Activated CD4-positive, CD25-positive, alpha-beta regulatory T cell treated with anti-CD3 and anti-CD28 coated beads, Interleukin-2, amount 50 U/mL, for 16 hours (primary cell): ENCODE data around the gene ZNF362.

Source experiments
- DNase-seq: peaks from one replicate; pipeline ENCODE4 v3.0.0-alpha.2; 2020; ENCODE audit warnings: low read depth, low spot score

The ZNF362 gene

DNA sequence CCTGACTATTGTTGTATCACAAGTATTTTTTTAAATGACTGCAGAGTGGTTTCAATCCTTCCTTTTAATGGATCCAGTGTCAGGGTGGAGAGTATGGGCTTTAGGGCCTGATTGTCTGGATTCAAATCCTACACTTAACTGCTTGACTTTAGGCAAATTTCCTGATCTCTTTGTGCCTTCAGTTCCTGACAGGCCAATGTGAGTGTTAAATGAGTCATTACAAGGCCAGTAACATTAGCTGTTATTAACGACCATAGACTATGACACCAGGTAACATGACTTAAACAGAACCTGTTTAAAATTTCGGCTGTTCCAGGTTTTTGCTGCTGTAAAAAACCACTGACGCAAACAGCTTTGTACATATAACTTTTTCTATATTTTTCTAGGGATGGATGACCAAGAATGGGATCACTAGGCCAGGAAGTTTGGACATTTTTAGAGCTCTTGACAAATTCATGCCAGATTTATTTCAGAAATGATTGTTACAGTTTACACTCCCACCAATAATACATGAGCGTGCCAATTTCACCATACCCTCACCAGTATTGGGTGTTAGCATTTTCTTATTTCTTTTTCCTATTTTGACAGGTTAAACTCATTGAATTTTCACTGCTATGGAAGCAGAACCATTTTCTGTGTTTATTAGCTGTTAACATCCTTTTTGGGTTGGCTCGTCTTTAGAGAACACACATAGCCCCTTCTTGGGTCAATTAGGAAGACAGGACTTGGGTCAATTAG is 11.3 kb downstream of the ZNF362 start:
- DNase-seq: no peak

DNA sequence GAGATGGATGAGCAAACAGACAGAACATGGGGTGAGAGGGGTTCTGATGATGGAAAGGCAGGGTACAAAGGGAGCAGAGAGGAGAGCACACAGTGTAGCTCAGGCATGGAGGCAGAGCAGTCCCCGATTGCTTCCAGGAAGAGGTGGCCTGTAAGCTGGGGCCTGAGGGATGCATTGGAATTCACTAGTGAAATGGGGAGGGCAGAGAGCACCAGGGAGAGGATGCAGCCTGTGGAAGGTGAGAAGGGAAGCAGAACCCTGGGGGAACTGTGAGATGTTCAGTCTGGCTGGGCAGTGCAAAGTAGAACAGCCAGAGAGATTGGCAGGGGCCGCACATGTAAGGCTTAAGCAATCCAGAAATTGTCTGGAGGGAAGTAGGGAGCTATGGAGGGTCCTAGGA is 12.2 kb downstream of the ZNF362 start:
- DNase-seq: no peak

- no peak for DNase-seq
Measured at GRCh38 chr1:33268927-33269610, 12.8 kb downstream of the ZNF362 start.

DNA sequence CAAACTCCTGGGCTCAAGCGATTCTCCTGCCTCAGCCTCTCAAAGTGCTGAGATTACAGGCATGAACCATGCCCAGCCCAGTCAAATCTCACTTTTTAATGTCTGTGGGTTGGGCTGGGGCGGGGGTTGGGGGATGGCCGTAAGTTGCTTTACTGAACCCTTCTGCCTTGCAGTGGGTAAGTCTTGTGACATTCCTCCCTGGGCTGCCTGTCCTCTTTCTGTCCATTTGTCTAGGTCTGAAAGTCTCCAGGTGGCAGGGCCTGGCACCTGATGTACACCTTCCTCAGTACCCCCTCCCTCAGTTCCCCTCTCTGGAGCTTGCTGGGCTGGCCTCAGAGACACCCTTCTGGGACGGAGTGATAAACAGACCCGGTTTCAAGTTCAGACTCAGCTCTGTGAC is 13.3 kb downstream of the ZNF362 start:
- no peak for DNase-seq

- DNase-seq: no peak
Measured at GRCh38 chr1:33270379-33270778, 14.1 kb downstream of the ZNF362 start.

GRCh38 chr1:33270808-33271465 is 14.6 kb downstream of the ZNF362 start:
- DNase-seq: no peak

GRCh38 chr1:33271666-33272505 is 15.6 kb downstream of the ZNF362 start:
- DNase-seq: no peak

- no peak for DNase-seq
Measured at GRCh38 chr1:33272509-33272908, 16.2 kb downstream of the ZNF362 start.

GRCh38 chr1:33272930-33273329 is 16.6 kb downstream of the ZNF362 start:
- no peak for DNase-seq

- DNase-seq: no peak
Measured at GRCh38 chr1:33273406-33273805, 17.1 kb downstream of the ZNF362 start.

DNA sequence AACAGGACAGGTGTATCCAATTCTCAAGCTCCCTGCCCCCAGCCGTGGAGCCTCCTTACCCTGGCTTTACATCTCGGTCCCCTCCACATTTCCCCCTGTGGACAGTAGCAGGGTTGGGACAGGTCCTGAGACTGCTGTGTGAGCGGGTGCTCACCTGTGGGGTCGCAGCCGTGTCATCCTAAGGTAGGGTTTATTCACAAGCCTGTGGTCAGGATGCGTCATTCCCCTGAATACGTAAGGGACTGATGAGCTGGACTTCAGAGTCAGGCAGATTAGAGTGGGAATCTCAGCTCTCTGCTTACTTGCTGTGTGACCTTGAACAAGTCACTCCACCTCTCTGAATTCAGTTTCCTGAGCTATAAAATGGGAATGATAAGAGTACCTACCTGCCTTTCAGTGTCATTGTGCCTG is 17.7 kb downstream of the ZNF362 start:
- no peak for DNase-seq

- DNase-seq: no peak
Measured at GRCh38 chr1:33274446-33274845, 18.2 kb downstream of the ZNF362 start.

DNA sequence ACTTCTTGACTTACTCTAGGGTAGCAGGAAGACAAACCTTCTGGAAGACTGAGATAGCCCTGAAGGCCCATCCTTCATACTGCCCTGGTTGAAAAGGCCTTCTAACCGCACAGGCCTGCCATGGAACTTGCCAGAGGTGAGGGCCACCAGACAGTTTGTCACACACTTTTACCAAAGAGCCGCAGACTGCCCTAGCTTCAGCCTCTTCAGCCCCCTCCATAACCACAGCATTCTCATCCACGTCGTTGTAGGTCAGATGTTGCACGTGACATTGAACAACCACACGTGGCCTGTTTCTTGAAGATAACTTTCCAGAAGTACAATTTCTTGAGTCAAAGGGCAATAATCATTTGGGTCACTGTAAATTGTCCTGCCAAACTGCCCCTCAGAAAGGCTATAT is 18.9 kb downstream of the ZNF362 start:
- DNase-seq: no peak

DNA sequence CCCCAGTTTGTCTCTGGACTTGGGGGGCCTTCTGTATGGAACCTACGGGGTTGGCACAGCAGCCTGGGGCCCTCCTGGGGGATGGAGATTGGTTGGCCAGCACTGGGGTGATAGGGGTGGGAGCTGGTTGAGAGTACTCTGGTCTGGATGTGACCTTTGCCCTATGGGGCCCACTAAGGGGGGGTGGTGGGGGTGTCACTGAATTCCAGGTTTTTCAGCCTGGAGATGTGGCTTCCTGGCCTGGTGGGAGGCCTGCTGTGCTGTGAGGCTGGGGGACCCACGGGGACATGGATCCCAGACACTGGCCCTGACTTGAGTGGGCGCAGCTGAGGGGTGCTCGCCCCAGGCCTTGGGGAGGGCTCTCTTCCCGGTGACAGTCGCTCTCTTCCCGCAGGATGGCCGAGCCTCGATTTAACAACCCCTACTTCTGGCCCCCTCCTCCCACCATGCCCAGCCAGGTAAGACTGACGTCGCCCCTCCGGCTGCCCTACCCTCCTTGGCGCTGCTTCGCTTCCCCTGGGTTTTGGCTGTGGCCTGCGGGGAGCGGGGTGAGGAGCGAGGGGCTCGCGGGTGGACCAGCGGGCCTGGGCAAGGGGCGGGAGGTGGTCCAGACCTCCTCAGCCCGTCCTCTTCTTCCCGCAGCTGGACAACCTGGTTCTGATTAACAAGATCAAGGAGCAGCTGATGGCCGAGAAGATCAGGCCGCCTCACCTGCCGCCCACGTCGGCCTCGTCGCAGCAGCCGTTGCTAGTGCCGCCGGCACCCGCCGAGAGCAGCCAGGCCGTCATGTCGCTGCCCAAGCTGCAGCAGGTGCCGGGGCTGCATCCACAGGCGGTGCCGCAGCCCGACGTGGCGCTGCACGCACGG is 19.6 kb downstream of the ZNF362 start:
- no peak for DNase-seq

GRCh38 chr1:33276573-33277298 is 20.4 kb downstream of the ZNF362 start:
- no peak for DNase-seq

GRCh38 chr1:33277488-33278084 is 21.3 kb downstream of the ZNF362 start:
- no peak for DNase-seq

DNA sequence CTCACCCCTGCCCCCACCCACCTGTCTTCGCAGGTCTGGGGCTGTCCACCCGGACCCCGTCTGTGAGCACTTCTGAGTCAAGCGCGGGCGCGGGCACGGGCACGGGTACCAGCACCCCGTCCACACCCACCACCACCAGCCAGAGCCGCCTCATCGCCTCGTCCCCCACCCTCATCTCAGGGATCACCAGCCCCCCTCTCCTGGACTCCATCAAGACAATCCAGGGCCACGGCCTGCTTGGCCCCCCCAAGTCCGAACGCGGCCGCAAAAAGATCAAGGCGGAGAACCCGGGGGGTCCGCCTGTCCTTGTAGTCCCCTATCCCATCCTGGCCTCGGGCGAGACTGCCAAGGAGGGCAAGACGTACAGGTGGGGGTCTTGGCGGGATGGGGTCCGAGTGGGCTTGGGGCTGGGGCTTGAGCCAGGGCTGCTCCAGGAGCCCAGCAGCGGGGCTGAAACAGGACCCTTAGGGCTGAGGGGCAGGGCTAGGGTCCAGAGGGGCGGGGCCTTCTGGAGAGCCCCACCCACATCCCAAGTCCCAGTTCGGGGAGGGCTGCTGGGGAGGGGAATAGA is 23.9 kb downstream of the ZNF362 start:
- no peak for DNase-seq

- DNase-seq: no peak
Measured at GRCh38 chr1:33281554-33282303, 25.4 kb downstream of the ZNF362 start.

GRCh38 chr1:33282791-33283190 is 26.5 kb downstream of the ZNF362 start:
- DNase-seq: no peak
